ENCODE data around the gene EXOSC1. TPM values are rescaled to one million over a fixed set of nuclear protein-coding genes. Genes with fewer than 3 reads are reported as not detected.
A peak's percentile ranks its signal among the peaks of the same experiment; 100 is the strongest.

EXOSC1 gene
- total RNA-seq, 1 donor from 2014 or later, result 15.8 TPM

GRCh38 chr10:97463363-97464132 lies 17.7 kb upstream of the EXOSC1 start:
- no peak for DNase-seq (ENCODE audit: low spot score)
- intact Hi-C loops (cut with DNase I), result loop anchor here (2.0 to 5.0 kb wide), 2 partner anchors 91 to 149 kb away; no protein-coding TSS in a partner anchor

GRCh38 chr10:97462309-97462708 lies 16.5 kb upstream of the EXOSC1 start:
- intact Hi-C loops (cut with DNase I), result loop anchor here (2.0 to 5.0 kb wide), 2 partner anchors 92 to 150 kb away; no protein-coding TSS in a partner anchor
- DNase-seq (ENCODE audit: low spot score), result no peak

- intact Hi-C loops (cut with DNase I), result loop anchor here (5.0 kb wide), 1 partner anchor 152 kb away; no protein-coding TSS in a partner anchor
Observed at GRCh38 chr10:97459933-97460332, 14.1 kb upstream of the EXOSC1 start.

GRCh38 chr10:97459111-97459510 lies 13.3 kb upstream of the EXOSC1 start:
- intact Hi-C loops (cut with DNase I), result no loop called here
- DNase-seq (ENCODE audit: low spot score), result no peak

More at GRCh38 chr10:97459933-97460332, 14.1 kb upstream of the EXOSC1 start:
- no peak for DNase-seq (ENCODE audit: low spot score)

- peak; percentile 60 for DNase-seq (ENCODE audit: low spot score)
- intact Hi-C loops (cut with DNase I), result no loop called here
Observed at GRCh38 chr10:97456686-97457065, 10.9 kb upstream of the EXOSC1 start.

GRCh38 chr10:97456034-97456685 lies 10.4 kb upstream of the EXOSC1 start:
- intact Hi-C loops (cut with DNase I), result no loop called here
- DNase-seq (ENCODE audit: low spot score), result no peak

- intact Hi-C loops (cut with DNase I), result no loop called here
Observed at GRCh38 chr10:97454330-97455036, 8.7 kb upstream of the EXOSC1 start.

GRCh38 chr10:97452352-97452751 lies 6.5 kb upstream of the EXOSC1 start:
- intact Hi-C loops (cut with DNase I), result no loop called here
- no peak for DNase-seq (ENCODE audit: low spot score)

More at GRCh38 chr10:97454330-97455036, 8.7 kb upstream of the EXOSC1 start:
- no peak for DNase-seq (ENCODE audit: low spot score)

- no peak for DNase-seq (ENCODE audit: low spot score)
- intact Hi-C loops (cut with DNase I), result no loop called here
Observed at GRCh38 chr10:97451605-97452004, 5.8 kb upstream of the EXOSC1 start.

- intact Hi-C loops (cut with DNase I), result no loop called here
- no peak for DNase-seq (ENCODE audit: low spot score)
Observed at GRCh38 chr10:97450828-97451227, 5.0 kb upstream of the EXOSC1 start.

- intact Hi-C loops (cut with DNase I), result loop anchor here (5.0 kb wide), 1 partner anchor 52 kb away; the partner anchor contains the start of genes MMS19 and UBTD1
- no peak for DNase-seq (ENCODE audit: low spot score)
Observed at GRCh38 chr10:97445357-97445721, 467 bp downstream of the EXOSC1 start.

- intact Hi-C loops (cut with DNase I), result no loop called here
- no peak for DNase-seq (ENCODE audit: low spot score)
Observed at GRCh38 chr10:97444212-97444611, 1.6 kb downstream of the EXOSC1 start.

GRCh38 chr10:97442277-97442676 lies 3.5 kb downstream of the EXOSC1 start:
- intact Hi-C loops (cut with DNase I), result no loop called here
- no peak for DNase-seq (ENCODE audit: low spot score)

GRCh38 chr10:97435211-97435610 lies 10.6 kb downstream of the EXOSC1 start:
- intact Hi-C loops (cut with DNase I), result no loop called here
- DNase-seq (ENCODE audit: low spot score), result no peak

- DNase-seq (ENCODE audit: low spot score), result no peak
- intact Hi-C loops (cut with DNase I), result no loop called here
Observed at GRCh38 chr10:97434557-97434956, 11.2 kb downstream of the EXOSC1 start.

- intact Hi-C loops (cut with DNase I), result no loop called here
- no peak for DNase-seq (ENCODE audit: low spot score)
Observed at GRCh38 chr10:97434055-97434454, 11.8 kb downstream of the EXOSC1 start.

- no peak for DNase-seq (ENCODE audit: low spot score)
- intact Hi-C loops (cut with DNase I), result no loop called here
Observed at GRCh38 chr10:97428572-97428981, 17.2 kb downstream of the EXOSC1 start.

- no peak for DNase-seq (ENCODE audit: low spot score)
- intact Hi-C loops (cut with DNase I), result loop anchor here (2.0 kb wide), 1 partner anchor 19 kb away; the partner anchor contains the start of genes EXOSC1 and ZDHHC16
Observed at GRCh38 chr10:97427571-97428179, 18.1 kb downstream of the EXOSC1 start.

GRCh38 chr10:97426776-97427570 lies 18.8 kb downstream of the EXOSC1 start:
- DNase-seq (ENCODE audit: low spot score), result no peak
- intact Hi-C loops (cut with DNase I), result loop anchor here (2.0 kb wide), 1 partner anchor 20 kb away; the partner anchor contains the start of genes EXOSC1 and ZDHHC16

All from cardiac septum (tissue), 1 donor.